Keratinocyte (primary cell): ENCODE results near the gene ZSWIM6. TPM values are rescaled to one million over a fixed set of nuclear protein-coding genes. Genes with fewer than 3 reads are reported as not detected.

Experiments
- DNase-seq: peaks from one replicate; pipeline ENCODE4 v3.0.0-alpha.2; 2011; ENCODE audit warnings: low read depth, missing footprints, low spot score
- FAIRE-seq: peaks from 2 replicates; lab custom pipeline; 2011; peaks lifted over from hg19 to GRCh38; lab: Jason Lieb, UNC
- H2AFZ ChIP-seq: 2 replicates; pipeline ENCODE4 v1.6.0; 2012; ENCODE audit warnings: low read length, control low read depth, inconsistent platforms; ENCODE audit not compliant: control insufficient read depth
- H3K27ac ChIP-seq: 2 replicates; pipeline ENCODE4 v1.5.1; 2011; ENCODE audit warnings: low read length; ENCODE audit not compliant: control insufficient read depth, insufficient read depth
- H3K27me3 ChIP-seq: 3 replicates; pipeline ENCODE4 v1.6.0; 2011; ENCODE audit warnings: low read length; ENCODE audit not compliant: control insufficient read depth, insufficient read depth; ENCODE audit errors: extremely low read depth
- H3K36me3 ChIP-seq, 2 experiments: 2 replicates in 1 of 2; 3 replicates in 1 of 2; pipeline ENCODE4 v1.5.1; 2011; ENCODE audit warnings: low read length in 2 of 2, mild to moderate bottlenecking in 1 of 2; ENCODE audit not compliant: control insufficient read depth in 2 of 2, insufficient read depth in 2 of 2; ENCODE audit errors: extremely low read depth in 1 of 2
- H3K4me1 ChIP-seq: 3 replicates; pipeline ENCODE4 v1.5.1; 2011; ENCODE audit warnings: low read length; ENCODE audit not compliant: control insufficient read depth, insufficient read depth; ENCODE audit errors: extremely low read depth
- H3K4me2 ChIP-seq: 3 replicates; pipeline ENCODE4 v1.6.0; 2011; ENCODE audit warnings: low read depth, low read length; ENCODE audit not compliant: control insufficient read depth, insufficient read depth; ENCODE audit errors: extremely low read depth
- H3K4me3 ChIP-seq, 3 experiments: fragments of 200-600 bp in 1 of 3; sonication (generic) in 1 of 3; 2 replicates in 2 of 3; 3 replicates in 1 of 3; pipeline ENCODE4 v1.5.1; 2011 to 2016; ENCODE audit warnings: low read length in 3 of 3, mild to moderate bottlenecking in 3 of 3, control low read depth in 2 of 3, inconsistent platforms in 1 of 3, low read depth in 1 of 3, mixed read lengths in 1 of 3, mixed run types in 1 of 3, moderate library complexity in 1 of 3; ENCODE audit not compliant: control insufficient read depth in 2 of 3, insufficient read depth in 2 of 3; ENCODE audit errors: extremely low read depth in 1 of 3
- H3K79me2 ChIP-seq: 2 replicates; pipeline ENCODE4 v1.6.0; 2012; ENCODE audit warnings: low read length; ENCODE audit not compliant: control insufficient read depth, insufficient read depth
- H3K9ac ChIP-seq: 3 replicates; pipeline ENCODE4 v1.6.0; 2011; ENCODE audit warnings: low read length; ENCODE audit not compliant: control insufficient read depth, insufficient read depth; ENCODE audit errors: extremely low read depth
- H3K9me1 ChIP-seq: 3 replicates; pipeline ENCODE4 v1.6.0; 2011; ENCODE audit warnings: low read length; ENCODE audit not compliant: control insufficient read depth, insufficient read depth; ENCODE audit errors: extremely low read depth
- H3K9me3 ChIP-seq: 2 replicates; pipeline ENCODE4 v1.5.1; 2012; ENCODE audit warnings: low read depth, low read length; ENCODE audit not compliant: control insufficient read depth
- H4K20me1 ChIP-seq: 3 replicates; pipeline ENCODE4 v1.6.0; 2011; ENCODE audit warnings: low read length; ENCODE audit not compliant: control insufficient read depth, insufficient read depth; ENCODE audit errors: extremely low read depth
- EZH2 ChIP-seq: IDR thresholded peaks from one replicate; pipeline ENCODE4 v1.6.1; 2012; ENCODE audit warnings: inconsistent platforms, mild to moderate bottlenecking, low read length, moderate library complexity
- dilution Hi-C: fragments of 300-500 bp; cut with MboI; formaldehyde crosslinking; loops from one replicate; pipeline ENCODE4 v1.7.0; 2020; ENCODE audit warnings: low sequenced_read_pairs; ENCODE audit not compliant: extremely low pct_ligation_motif_present
- polyA plus RNA-seq, 5 experiments: library from polyadenylated mRNA; depleted of rRNA in 3 of 5; stranded (reverse) in 3 of 5; stranded (forward) in 1 of 5; unstranded in 1 of 5; fragments of >200 nt; gene quantifications; 1 replicate in 1 of 5; 2 replicates in 3 of 5; 3 replicates in 1 of 5; pipeline versions ENCODE4 v1.2.1 to v1.2.3, GENCODE V29; 2011 to 2012; ENCODE audit warnings: missing spikeins in 2 of 5, low read depth in 1 of 5, low replicate concordance in 1 of 5
- TF ChIP-seq, protein P1 (sequence below), 3 experiments: IDR thresholded peaks in 1 of 3; conservative IDR thresholded peaks in 1 of 3; optimal IDR thresholded peaks in 1 of 3; 2 replicates in 2 of 3; 3 replicates in 1 of 3; pipeline versions ENCODE3 to v1.5.1; 2011; ENCODE audit warnings: low read length in 3 of 3, mild to moderate bottlenecking in 3 of 3, moderate library complexity in 2 of 3, control low read depth in 1 of 3, inconsistent platforms in 1 of 3; ENCODE audit not compliant: insufficient read depth in 2 of 3; ENCODE audit errors: extremely low read depth in 1 of 3

The ZSWIM6 gene
- polyA plus RNA-seq, 1 donor (not counting 4 experiments of a cell fraction or from before 2014, with no cell fraction given), result 9.9 TPM

GRCh38 chr5:61477788-61478187 lies 145.7 kb downstream of the ZSWIM6 start:
- H3K79me2 ChIP-seq, result peaks cover 9% of the 10 kb centered on the region
- dilution Hi-C loops, result no loop called here
- peaks cover 0 to 2% of the 10 kb centered on the region in 2 experiments for H3K36me3 ChIP-seq
- no peaks in the 10 kb centered on the region for H3K27me3 ChIP-seq
- DNase-seq (no peak), FAIRE-seq (no peak)
- H3K4me3 ChIP-seq, result no peak overlapping the region
- H3K9ac ChIP-seq, result no peak overlapping the region
- no peak overlapping the region for H3K4me2 ChIP-seq
- no peaks in the 10 kb centered on the region for H3K9me1 ChIP-seq
- H2AFZ ChIP-seq, result no peak overlapping the region
- H3K4me1 ChIP-seq, result no peaks in the 10 kb centered on the region
- H4K20me1 ChIP-seq, result no peaks in the 10 kb centered on the region
- no peaks in the 10 kb centered on the region for H3K9me3 ChIP-seq
- TF ChIP-seq, protein P1, sequence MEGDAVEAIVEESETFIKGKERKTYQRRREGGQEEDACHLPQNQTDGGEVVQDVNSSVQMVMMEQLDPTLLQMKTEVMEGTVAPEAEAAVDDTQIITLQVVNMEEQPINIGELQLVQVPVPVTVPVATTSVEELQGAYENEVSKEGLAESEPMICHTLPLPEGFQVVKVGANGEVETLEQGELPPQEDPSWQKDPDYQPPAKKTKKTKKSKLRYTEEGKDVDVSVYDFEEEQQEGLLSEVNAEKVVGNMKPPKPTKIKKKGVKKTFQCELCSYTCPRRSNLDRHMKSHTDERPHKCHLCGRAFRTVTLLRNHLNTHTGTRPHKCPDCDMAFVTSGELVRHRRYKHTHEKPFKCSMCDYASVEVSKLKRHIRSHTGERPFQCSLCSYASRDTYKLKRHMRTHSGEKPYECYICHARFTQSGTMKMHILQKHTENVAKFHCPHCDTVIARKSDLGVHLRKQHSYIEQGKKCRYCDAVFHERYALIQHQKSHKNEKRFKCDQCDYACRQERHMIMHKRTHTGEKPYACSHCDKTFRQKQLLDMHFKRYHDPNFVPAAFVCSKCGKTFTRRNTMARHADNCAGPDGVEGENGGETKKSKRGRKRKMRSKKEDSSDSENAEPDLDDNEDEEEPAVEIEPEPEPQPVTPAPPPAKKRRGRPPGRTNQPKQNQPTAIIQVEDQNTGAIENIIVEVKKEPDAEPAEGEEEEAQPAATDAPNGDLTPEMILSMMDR (optimal IDR thresholded peaks at IDR 0.05 in 1 of 3, IDR thresholded peaks at IDR 0.05 in 1 of 3, conservative IDR thresholded peaks at IDR 0.05 in 1 of 3; ENCODE audit: extremely low read depth in 1 of 3, insufficient read depth in 2 of 3, low read length in 3 of 3), result no peak
- TF ChIP-seq EZH2, result no peak
- H3K27ac ChIP-seq, result no peak overlapping the region

GRCh38 chr5:61479850-61480614 lies 148.0 kb downstream of the ZSWIM6 start:
- Histone ChIP-seq H3K9me3 (no peaks in the 10 kb centered on the region), H3K9me1 (no peaks in the 10 kb centered on the region), H4K20me1 (no peaks in the 10 kb centered on the region), H3K9ac (no peak overlapping the region), H3K4me1 (no peaks in the 10 kb centered on the region), H3K36me3 (peaks cover 0 to 2% of the 10 kb centered on the region in 2 experiments), H3K4me2 (no peak overlapping the region), H2AFZ (no peak overlapping the region), H3K27ac (no peak overlapping the region), H3K4me3 (no peak overlapping the region), H3K27me3 (no peaks in the 10 kb centered on the region), H3K79me2 (peaks cover 9% of the 10 kb centered on the region)
- DNase-seq (no peak), FAIRE-seq (no peak)
- TF ChIP-seq, protein P1 (optimal IDR thresholded peaks at IDR 0.05 in 1 of 3, IDR thresholded peaks at IDR 0.05 in 1 of 3, conservative IDR thresholded peaks at IDR 0.05 in 1 of 3; ENCODE audit: extremely low read depth in 1 of 3, insufficient read depth in 2 of 3, low read length in 3 of 3), result no peak
- no peak for TF ChIP-seq EZH2
- dilution Hi-C loops, result no loop called here
